Fibroblast of gingiva (primary cell): ENCODE data around the gene TAOK3.
"Not testable (repeated sequence)": the region's sequence is repeated elsewhere in the genome, so short reads cannot be mapped to it uniquely, and the experiment has no call there.

Experiments used
- DNase-seq: peaks from one replicate; pipeline ENCODE4 v3.0.0-alpha.2; 2011; ENCODE audit warnings: low read depth

Gene TAOK3

GRCh38 chr12:118137148-118137678, 235.5 kb downstream of the TAOK3 start:
- no peak for DNase-seq

GRCh38 chr12:118136559-118137003, 236.1 kb downstream of the TAOK3 start:
- DNase-seq = peak; percentile 19

GRCh38 chr12:118135788-118136558, 236.7 kb downstream of the TAOK3 start, which contains the start of gene PEBP1:
PEBP1 (plus strand) TSS chr12:118136124; CDS start chr12:118136210, 86 bp downstream.
- DNase-seq = peak; percentile 93

- not testable (repeated sequence) for DNase-seq
Measured at GRCh38 chr12:118129436-118129835, 243.3 kb downstream of the TAOK3 start.

GRCh38 chr12:118127867-118128266, 244.8 kb downstream of the TAOK3 start:
- DNase-seq = no peak

GRCh38 chr12:118126119-118126757, 246.5 kb downstream of the TAOK3 start:
- DNase-seq = no peak

GRCh38 chr12:118125743-118126118, 247.0 kb downstream of the TAOK3 start:
- DNase-seq = no peak

GRCh38 chr12:118124333-118124874, 248.3 kb downstream of the TAOK3 start:
- DNase-seq = no peak

- DNase-seq = no peak
Measured at GRCh38 chr12:118122264-118122663, 250.4 kb downstream of the TAOK3 start.

- DNase-seq = peak; percentile 47
Measured at GRCh38 chr12:118120579-118121363, 251.9 kb downstream of the TAOK3 start.

GRCh38 chr12:118119449-118119879, 253.2 kb downstream of the TAOK3 start:
- DNase-seq = no peak

GRCh38 chr12:118109088-118109487, 263.6 kb downstream of the TAOK3 start:
- no peak for DNase-seq

GRCh38 chr12:118107694-118108093, 265.0 kb downstream of the TAOK3 start:
- DNase-seq = no peak

- no peak for DNase-seq
Measured at GRCh38 chr12:118107011-118107410, 265.7 kb downstream of the TAOK3 start.

GRCh38 chr12:118103601-118104382, 268.9 kb downstream of the TAOK3 start, which contains the start of gene VSIG10:
VSIG10 (minus strand) TSS chr12:118104011; CDS start chr12:118103671, 340 bp downstream.
- DNase-seq = peak; percentile 76

GRCh38 chr12:118103201-118103600, 269.5 kb downstream of the TAOK3 start:
- no peak for DNase-seq

- DNase-seq = no peak
Measured at GRCh38 chr12:118102609-118103008, 270.1 kb downstream of the TAOK3 start.

GRCh38 chr12:118102070-118102469, 270.6 kb downstream of the TAOK3 start:
- no peak for DNase-seq

GRCh38 chr12:118101051-118101450, 271.7 kb downstream of the TAOK3 start:
- no peak for DNase-seq
